GM18951 (cell line): Measurements from ENCODE around the gene DPYSL4.

Experiments
- POLR2A ChIP-seq: IDR thresholded peaks from 4 replicates; pipeline ENCODE4 v1.6.1; 2011; ENCODE audit warnings: mild to moderate bottlenecking; ENCODE audit not compliant: insufficient read length, insufficient read depth; ENCODE audit errors: extremely low read depth
- in situ Hi-C: fragments of 300-500 bp; cut with MboI; formaldehyde crosslinking; loops from one replicate; pipeline ENCODE4 v1.12.0; 2022; ENCODE audit warnings: low sequenced_read_pairs, mixed read lengths, inconsistent platforms; ENCODE audit not compliant: unreplicated experiment

DPYSL4 gene

DNA sequence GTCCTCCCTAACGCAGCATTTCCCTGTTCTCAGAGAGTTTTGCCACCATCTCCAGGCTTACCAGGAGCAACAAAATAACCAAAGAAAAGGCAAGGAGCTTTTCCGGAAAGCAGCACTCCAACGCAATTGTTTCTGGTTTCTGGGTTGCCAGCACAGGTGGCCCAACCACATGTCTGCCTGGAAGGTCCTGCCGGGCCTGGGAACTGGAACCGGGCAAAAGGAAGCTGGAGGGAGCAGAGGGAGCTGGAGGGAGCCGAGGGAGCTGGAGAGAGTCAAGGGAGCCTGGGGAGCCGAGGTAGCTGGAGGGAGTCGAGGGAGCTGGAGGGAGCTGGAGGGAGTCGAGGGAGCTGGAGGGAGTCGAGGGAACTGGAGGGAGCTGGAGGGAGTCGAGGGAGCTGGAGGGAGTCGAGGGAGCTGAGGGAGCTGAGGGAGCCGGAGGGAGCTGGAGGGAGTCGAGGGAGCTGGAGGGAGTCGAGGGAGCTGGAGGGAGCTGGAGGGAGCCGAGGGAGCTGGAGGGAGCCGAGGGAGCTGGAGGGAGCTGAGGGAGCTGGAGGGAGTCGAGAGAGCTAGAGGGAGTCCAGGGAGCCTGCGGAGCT, 66.4 kb downstream of the DPYSL4 start:
- TF ChIP-seq POLR2A, result no peak

GRCh38 chr10:132254841-132255240, 68.1 kb downstream of the DPYSL4 start:
- in situ Hi-C loops, result no loop called here
- no peak for TF ChIP-seq POLR2A

More for the DNA sequence above, 66.4 kb downstream of the DPYSL4 start:
- in situ Hi-C loops, result no loop called here
